NCI-H345 (cell line): ENCODE measurements around the gene SUMO2.
"Not testable (repeated sequence)": the region's sequence is repeated elsewhere in the genome, so short reads cannot be mapped to it uniquely, and the experiment has no call there.

ENCODE experiments used
- DNase-seq: peaks from one replicate; lab custom pipeline; 2025; lab: John Stamatoyannopoulos, UW

Gene SUMO2

DNA sequence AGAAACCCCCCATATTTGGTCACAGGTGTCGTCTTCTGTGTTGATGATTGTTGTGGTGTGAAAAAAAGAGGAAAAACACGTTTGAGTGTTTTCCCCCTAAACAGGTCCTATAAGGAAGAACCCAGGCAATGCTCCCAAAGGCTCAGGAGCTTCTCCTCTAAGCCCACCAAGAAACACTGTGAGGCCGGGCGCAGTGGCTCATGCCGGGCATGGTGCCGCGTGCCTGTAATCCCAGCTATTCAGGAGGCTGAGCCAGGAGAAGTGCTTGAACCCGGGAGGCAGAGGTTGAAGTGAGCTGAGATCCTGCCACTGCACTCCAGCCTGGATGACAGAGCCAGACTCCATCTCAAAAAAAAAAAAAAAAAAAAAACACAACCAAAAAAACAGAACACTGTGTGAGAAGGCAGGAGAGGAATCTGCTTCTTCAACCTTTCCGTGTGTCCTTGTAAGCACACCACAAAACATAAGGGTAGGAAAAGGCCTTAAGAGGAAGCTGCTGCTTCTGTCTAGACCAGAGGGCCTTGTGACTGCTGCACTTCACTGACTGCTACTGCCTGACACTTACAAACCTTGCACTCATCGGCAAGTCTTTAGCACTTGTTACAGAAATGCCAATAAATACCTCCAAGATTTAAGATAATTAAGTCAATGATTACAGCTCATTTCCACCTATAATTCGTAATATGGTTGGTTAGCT lies 37.8 kb downstream of the SUMO2 start:
- DNase-seq, result no peak

DNA sequence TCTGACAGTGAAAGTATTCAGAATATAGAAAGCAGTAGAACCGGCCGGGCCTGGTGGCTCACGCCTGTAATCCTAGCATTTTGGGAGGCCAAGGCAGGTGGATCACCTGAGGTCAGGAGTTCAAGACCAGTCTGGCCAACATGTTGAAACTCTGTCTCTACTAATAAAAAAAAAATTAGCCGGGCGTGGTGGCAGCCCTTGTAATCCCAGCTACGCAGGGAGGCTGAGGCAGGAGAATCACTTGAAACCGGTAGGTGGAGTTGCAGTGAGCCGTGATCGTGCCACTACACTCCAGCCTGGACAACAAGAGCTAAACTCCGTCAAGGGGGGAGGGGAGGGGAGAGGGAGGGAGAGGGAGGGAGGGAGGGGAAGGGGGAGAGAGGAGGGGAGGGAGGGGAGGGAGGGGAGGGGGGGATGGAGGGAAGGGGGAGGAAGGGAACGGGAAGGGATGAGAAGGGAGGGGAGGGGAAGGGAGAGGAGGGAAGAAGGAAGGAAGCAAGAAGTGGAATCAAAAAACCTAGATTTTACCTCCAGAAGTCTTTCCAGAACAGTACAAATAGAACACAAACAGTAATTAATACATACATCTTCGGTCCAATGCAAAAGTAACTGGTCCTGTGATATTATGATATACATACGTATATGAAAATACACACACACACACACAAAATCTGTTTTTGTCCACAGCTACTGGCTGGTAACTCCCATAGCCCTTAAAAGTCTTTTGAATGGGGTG lies 40.4 kb downstream of the SUMO2 start:
- no peak for DNase-seq

DNA sequence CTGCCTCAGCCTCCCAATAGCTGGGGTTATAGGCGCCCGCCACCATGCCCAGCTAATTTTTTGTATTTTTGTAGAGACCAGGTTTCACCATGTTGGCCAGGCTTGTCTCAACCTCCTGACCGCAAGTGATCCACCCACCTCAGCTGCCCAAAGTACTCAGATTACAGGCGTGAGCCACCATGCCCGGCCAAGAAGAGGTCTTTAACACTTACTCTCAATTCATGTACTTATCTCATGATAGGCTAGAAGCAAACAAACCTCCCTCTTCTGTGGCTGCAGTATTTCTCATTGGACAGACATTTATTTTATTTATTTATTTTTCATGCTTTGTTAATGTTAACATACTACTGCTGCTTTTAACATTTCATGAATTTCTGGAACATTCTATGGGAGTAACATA lies 44.2 kb downstream of the SUMO2 start:
- DNase-seq, result no peak

DNA sequence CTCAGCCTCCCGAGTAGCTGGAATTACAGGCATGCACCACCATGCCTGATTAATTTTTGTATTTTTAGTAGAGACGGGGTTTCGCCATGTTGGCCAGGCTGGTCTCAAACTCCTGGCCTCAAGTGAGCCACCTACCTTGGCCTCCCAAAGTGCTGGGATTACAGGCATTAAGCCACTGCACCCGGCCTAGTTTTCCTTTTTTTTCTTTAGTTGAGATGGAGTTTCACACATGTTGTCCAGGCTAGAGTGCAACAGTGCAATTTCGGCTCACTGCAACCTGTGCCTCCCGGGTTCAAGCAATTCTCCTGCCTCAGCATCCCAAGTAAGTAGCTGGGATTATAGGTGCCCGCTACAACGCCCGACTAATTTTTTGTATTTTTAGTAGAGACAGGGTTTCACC lies 45.0 kb downstream of the SUMO2 start:
- DNase-seq, result not testable (repeated sequence)

DNA sequence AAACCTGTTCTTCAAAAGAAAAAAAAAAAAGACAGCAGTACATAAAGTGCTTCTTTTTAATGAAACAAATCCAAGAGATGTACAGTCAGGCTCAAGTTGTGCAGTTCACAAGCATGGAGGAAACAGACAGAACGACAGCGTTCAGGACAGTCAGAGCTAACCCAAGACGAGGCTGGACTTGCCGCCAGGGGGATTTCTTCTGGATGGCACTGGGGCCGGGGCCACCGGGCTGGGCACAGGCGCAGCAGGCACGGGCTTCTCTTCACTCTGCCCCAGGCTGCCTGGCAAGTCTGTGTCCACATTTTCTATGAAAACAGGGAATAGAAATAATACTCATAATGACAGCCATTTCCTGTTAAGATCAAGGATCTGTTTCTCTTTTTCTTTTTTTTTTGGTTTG lies 46.8 kb downstream of the SUMO2 start:
- DNase-seq, result no peak

DNA sequence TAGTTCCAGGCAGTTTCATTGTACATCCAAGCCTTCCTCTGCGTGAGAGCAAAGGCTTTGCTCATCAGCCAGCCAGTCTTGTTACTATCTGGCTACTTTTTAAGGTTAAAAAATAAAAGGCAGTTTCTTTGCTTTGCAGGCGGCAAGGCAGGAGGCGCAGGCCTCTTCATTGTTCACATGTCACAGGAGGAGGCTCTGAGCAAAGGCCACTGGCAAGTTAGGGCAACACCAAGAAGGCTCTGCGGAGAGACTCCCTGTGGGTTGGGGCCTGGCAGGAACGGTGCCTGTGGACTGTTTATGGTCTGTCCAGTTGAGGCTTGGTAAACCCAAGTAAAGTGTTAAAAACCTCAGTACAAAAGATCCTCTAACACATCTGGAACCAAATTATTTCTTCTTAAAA lies 47.3 kb downstream of the SUMO2 start:
- no peak for DNase-seq

DNA sequence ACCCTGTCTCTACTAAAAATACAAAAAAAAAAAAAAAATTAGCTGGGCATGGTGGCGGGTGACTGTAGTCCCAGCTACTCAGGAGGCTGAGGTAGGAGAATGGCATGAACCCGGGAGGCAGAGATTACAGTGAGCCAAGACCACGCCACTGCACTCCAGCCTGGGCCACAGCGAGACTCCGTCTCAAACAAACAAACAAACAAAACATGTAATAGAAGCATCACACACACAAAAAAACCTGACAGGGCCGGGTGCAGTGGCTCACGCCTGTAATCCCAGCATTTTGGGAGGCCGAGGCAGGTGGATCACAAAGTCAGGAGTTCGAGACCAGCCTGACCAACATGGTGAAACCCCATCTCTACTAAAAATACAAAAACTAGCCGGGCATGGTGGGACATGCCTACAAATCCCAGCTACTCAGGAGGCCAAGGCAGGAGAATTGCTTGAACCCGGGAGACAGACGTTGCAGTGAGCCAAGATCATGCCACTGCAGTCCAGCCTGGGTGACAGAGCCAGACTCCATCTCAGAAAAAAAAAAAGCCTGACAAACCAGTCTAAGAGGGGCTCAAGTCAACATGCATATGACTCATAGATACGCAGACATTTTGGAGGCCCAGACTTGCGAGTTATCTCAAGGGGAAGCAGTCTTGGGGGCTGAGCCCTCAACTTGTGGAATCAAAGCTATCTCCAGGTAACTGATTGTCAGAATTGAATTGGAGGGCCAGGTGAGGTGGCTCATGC lies 49.0 kb downstream of the SUMO2 start:
- DNase-seq, result not testable (repeated sequence)

DNA sequence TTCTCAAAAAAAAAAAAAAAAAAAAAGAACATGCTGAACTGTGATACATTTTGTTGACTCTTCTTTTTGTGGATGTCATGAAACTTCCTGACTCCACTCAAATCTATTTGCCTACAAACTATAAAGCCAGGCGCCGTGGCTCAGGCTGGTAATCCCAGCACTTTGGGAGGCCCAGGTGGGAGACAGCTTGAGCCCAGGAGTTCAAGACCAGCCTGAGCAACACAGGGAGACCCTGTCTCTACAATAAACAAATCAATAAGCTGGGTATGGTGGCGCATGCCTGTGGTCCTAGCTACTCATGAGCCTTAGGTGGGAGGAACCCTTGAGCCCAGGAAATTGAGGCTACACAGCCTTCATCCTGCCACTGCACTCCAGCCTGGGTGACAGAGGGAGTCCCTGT lies 49.8 kb downstream of the SUMO2 start:
- no peak for DNase-seq

DNA sequence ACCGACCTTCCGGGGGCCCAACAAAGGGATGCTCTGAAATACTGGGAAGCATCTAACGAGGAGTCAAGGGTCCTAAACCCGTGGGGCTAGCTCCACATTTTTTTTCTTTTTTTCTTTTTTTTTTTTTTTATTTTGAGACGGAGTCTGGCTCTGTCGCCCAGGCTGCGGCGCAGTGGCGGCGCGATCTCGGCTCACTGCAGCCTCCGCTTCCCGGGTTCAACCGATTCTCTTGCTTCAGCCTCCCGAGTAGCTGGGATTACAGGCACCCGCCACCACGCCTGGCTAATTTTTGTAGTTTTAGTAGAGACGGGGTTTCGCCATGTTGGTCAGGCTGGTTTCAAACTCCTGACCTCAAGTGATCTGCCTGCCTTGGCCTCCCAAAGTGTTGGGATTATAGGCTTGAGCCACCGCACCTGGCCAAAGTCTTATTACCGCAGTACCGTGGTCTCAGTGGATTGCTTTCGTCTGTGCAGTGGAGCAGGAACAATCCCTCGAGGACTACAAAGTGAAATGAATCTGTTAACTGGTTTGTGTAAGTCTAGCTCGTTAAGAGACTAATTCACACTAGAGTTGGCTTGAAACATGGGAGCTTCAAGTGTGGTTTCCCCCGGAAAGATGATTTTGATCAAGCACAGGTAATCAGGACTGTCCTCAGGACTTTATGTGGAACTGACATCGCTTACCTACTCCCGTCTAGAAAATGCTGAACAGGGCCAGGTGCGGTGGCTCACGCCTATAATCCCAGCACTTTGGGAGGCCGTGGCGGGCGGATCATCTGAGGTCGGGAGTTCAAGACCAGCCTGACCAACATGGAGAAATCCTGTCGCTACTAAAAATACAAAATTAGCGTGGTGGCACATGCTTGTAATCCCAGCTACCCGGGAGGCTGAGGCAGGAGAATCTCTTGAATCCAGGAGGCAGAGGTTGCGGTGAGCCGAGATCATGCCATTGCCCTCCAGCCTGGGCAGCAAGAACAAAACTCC lies 50.5 kb downstream of the SUMO2 start:
- not testable (repeated sequence) for DNase-seq

DNA sequence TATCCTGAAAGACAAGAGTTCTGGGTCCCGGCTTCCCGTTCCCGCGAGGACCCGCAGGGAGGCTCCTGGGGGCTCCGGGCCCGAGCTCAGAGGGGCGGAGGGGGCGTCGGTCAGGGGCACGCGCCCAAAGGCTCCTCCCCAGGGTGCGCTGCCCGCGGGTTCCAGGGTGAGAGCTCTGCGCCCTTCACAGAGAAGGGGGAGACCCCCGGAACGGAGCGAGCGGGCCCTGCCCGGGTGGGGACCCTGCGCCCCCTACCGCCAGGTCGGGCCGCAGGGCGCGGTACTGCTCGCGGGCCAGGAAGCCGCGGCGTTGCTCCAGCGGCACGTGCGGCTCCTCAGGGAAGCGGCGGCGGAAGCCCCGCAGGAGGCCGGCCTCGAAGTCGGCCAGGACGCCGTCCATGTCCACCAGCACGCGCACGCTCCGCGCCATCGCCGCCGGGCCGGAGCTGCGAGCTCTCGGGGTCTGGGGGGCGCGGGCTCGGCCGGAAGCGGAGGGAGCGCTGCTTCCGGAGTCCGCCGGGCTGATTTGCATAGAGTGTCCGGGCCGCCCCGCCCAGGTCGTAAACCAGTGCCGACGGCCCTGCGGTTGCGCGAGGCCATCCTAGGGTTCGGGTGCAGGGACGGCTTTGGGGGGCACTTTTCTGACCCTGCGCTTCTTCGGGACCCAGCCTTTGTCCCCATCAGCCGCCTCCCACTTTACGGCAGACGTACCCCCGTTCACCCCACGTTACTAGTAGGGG lies 51.3 kb downstream of the SUMO2 start, which contains the start of gene NT5C:
NT5C (minus strand) TSS at position 465 of the 740 bp plus-strand sequence; CDS start at position 430, 35 bp downstream.
- DNase-seq, result peak; percentile 91

DNA sequence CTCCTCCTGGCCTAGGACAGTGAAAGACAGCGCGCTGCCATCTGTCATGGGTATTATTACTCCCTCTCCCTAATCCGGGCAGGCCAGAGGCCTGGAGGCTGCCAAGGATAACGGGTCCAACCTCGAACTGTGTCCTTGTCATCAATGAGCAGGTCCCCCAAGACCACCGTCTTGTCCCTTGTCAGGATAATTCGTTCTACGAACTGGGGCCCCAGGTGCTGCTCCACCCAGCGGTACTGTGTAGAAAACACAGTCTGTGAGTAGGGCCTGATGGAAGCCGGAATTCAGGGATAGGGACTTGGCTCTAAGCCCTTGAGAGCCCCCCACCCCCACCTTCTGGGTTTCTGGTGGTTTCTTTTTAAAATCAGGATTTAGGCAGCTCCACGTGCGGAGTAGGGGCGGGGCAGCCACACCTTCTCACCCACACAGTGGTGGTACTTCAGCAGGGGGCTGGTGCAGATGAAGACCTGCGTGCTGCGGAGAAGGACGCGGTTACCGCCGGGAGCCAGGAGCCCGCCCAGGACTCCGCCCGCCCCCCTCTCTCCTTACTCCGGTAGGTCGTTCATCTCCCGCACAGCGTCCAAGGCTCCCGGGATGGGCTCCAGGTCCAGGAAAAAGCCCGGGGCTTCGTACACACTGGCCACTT lies 52.0 kb downstream of the SUMO2 start:
- peak; percentile 77 for DNase-seq

DNA sequence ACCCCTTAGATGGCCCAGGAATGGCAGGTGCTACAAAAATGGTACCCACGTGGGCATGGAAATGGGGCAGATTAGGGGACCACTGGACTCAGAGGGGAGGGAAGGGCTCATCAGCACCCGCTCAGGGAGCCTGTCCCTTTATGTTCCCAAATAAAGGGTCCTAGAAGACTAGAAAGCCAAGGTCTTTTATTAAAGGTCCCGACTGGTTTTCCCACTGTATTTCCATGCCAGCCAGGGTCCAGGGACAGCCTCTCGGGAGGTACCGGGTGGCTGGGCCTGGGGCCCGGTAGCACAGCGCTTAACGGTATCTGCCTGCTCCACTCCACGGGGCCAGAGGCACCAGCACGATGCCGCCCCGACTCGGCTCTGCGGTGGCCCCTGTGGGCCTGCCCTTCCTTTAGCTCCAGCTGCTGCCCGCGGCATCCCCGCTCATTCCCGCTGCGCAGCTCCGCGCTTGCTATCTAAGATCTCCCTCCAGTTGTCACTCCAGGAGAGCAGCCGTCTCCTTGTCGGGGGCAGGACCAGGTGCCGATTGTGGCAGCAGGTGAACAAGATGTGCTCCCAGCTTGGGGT lies 52.6 kb downstream of the SUMO2 start:
- no peak for DNase-seq

DNA sequence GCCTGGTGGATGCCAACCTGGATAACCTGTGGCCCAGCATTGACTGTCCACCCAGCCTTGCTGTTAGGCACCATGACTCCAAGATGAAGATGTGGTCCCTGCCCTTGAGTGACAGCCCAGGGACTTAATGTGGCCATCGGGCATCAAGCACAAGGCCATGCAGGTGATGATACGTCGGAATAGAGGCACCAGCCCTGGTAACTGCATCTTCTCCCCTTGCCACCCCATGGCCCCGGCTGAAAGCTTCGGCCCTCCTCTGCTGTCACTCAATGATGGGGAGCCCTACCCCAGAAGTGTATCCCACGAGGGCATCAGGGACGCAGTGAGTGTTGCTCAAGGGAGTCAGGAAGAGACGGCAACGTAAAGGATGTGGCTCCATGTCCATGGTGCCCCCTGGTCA lies 53.2 kb downstream of the SUMO2 start:
- no peak for DNase-seq

DNA sequence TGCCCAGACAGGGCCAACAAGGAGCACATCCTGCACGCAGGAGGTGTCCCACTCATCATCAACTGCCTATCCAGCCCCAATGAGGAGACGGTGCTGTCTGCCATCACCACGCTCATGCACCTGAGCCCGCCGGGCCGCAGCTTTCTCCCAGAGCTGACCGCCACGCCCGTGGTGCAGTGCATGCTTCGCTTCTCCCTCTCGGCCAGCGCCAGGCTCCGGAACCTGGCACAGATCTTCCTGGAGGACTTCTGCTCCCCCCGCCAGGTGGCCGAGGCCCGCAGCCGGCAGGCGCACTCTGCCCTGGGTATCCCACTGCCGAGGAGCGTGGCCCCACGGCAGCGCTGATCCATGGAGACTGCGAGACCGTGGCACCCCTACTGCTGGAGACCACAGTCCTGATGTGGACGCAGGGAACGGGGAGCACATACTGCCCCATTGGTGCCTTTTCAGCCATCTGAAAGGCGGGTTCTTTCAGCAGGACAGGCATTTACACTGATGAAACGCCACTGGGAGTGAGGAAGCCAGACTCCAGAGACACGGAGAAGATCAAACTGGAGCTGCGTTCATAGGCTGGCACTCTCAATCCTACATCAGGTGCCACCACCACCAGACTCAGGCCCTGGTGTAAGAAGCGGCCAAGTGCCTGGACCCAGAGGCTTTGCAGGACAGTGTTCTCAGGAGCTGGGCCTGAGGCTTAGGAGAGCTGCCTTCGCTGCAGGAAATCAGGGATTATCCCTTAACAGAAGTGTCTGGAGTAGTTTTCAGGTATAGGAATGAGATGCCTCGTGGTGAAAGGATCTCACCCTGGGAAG lies 53.9 kb downstream of the SUMO2 start:
- DNase-seq, result no peak

DNA sequence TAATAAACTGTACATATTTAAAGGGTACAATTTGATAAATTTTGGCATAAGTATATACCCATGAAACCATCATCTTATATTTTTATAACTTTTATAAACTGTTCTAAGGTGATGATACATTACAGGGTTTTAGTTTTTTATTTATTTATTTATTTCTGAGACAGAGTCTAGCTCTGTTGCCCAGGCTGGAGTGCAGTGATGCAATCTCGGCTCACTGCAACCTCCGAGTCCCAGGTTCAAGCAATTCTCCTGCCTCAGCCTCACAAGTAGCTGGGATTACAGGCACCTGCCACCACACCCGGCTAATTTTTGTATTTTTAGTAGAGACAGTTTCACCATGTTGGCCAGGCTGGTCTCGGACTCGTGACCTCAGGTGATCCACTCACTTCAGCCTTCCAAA lies 54.8 kb downstream of the SUMO2 start:
- not testable (repeated sequence) for DNase-seq

DNA sequence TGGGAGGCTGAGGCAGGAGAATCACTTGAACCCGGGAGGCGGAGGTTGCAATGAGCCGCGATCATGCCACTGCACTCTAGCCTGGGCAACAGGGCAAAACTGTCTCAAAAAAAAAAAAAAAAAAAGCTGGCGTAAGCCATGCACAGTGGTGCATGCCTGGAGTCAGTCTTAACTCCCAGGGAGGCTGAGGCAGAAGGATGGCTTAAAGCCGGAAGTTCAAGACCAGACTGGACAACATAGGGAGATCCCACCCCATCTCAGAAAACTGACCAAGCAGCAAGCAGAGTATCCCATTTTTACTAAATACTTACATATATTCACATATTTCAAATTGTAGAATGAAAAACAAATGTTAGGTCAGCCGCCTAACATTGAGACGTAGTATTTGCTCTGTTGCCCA lies 55.8 kb downstream of the SUMO2 start:
- no peak for DNase-seq

DNA sequence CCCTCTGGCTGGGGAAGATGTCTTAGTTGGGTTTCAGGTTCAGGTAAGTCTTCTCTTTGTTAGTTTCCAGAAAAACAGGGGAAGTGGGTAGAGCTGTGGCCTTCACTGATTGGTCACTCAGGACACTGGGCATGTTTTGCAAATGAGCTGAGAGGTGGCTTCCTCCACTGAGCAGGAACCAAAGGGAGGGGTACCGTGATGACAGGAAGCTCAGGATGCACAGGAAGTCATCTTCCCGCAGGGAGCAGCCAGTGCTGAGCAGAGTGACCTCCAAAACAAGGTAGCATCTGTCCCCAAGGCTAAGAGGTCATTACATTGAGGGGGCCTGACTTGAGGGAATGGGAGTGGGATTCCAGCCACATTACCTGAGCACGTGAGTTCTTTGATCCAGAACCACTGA lies 56.8 kb downstream of the SUMO2 start:
- no peak for DNase-seq

DNA sequence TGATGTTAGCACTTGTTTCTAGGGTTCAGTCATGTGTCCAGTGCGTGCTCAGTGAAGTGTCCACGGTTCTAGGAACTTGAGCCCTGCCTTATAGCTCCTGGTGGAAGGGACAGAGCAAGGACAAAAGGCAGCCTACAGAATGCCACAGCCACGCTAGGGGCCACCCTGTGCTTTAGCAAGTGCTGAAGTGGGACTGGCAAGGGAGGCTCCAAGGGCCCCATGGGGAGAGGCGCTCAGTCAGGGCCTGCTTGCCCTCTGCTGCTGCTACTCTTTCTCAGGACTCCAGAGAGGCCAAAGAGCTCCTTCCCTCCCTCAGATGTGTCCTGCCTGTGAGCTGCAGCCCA lies 58.0 kb downstream of the SUMO2 start:
- no peak for DNase-seq
